ENCODE data around the gene TSPEAR. TPM values are rescaled to one million over a fixed set of nuclear protein-coding genes. Genes with fewer than 3 reads are reported as not detected.

TSPEAR gene
- total and polyA plus RNA-seq, 9 of the 15 experiments (the other 6 are each of a cell fraction or from before 2014, with no cell fraction given) = not detected

GRCh38 chr21:44750675-44751025, 39.3 kb upstream of the TSPEAR start:
- DNase-seq (ENCODE audit: extremely low read depth in 1 of 4, low spot score in 3 of 4) = no peak
- CTCF ChIA-PET (ENCODE audit: low intra/inter-chr PET ratio) = no interaction called here
- Histone ChIP-seq H3K9me1 (ENCODE audit: control insufficient read depth, insufficient read depth, low read length) (no peaks in the 10 kb centered on the region), H2AFZ (ENCODE audit: low read depth, low read length) (no peak overlapping the region), H4K20me1 (replicated peaks; ENCODE audit: control insufficient read depth, insufficient read depth, low read length) (0 out of 2 replicates have a peak, but pooled peaks cover 3% of the 10 kb centered on the region), H3K4me3 (no peak overlapping the region), H3K4me1 (replicated peaks in 1 of 2; ENCODE audit: control insufficient read depth in 2 of 2, insufficient read depth in 2 of 2, low read length in 2 of 2) (peaks cover 0 to 42% of the 10 kb centered on the region in 2 experiments; a peak in 2 of 5 replicates), H3K27me3 (ENCODE audit: control insufficient read depth in 2 of 2, insufficient read depth in 2 of 2, low read length in 2 of 2) (peaks cover 56 to 79% of the 10 kb centered on the region in 2 experiments), H3K79me2 (ENCODE audit: control insufficient read depth, insufficient read depth, low read length) (no peaks in the 10 kb centered on the region), H3K9ac (ENCODE audit: insufficient read depth in 1 of 2, low read depth in 2 of 2, low read length in 2 of 2) (no peak overlapping the region), H3K4me2 (ENCODE audit: insufficient read depth, low read length) (no peak overlapping the region), H3K36me3 (ENCODE audit: control insufficient read depth, insufficient read depth, low read length) (no peaks in the 10 kb centered on the region), H3K9me3 (replicated peaks; ENCODE audit: control insufficient read depth, insufficient read depth, low read depth, low read length) (no peaks in the 10 kb centered on the region; the same call in 1 of the 2 replicates), H3K27ac (ENCODE audit: extremely low read depth, low read depth, low read length) (no peak overlapping the region)
- ATAC-seq = no peak
- POLR2A ChIA-PET = interaction anchor here (0.5 kb wide), 1 partner anchor 925 kb away, joined by 3 read pairs; no protein-coding TSS in a partner anchor
- intact Hi-C loops (cut with micrococcal nuclease) (no loop called here), in situ Hi-C loops (cut with MboI) (no loop called here)
- FAIRE-seq = no peak
- BruUV-seq (replicated peaks) = no TSS peak
- WGBS (ENCODE audit: insufficient coverage, low coverage, missing lambda C conversion rate) = 10% methylated on average over 10 of the region's 12 CpGs
- TF ChIP-seq HSF4 (CRISPR knock-in tag; IDR thresholded peaks at IDR 0.05; ENCODE audit: borderline replicate concordance) (no peak), KDM1A (IDR thresholded peaks at IDR 0.05) (no peak), PRMT5 (CRISPR knock-in tag; IDR thresholded peaks at IDR 0.05) (no peak), ARID3A (IDR thresholded peaks at IDR 0.05; ENCODE audit: borderline replicate concordance, low read depth, low read length) (no peak), ELF2 (CRISPR knock-in tag; IDR thresholded peaks at IDR 0.05) (no peak), ZNF263 (CRISPR knock-in tag; IDR thresholded peaks at IDR 0.05; ENCODE audit: borderline replicate concordance) (no peak), PCBP1 (IDR thresholded peaks at IDR 0.05; ENCODE audit: low read depth, low read length, poor library complexity, severe bottlenecking) (no peak), CHD1 (IDR thresholded peaks at IDR 0.05; ENCODE audit: low read length) (no peak), NFATC3 (IDR thresholded peaks at IDR 0.05) (no peak), MAZ (CRISPR knock-in tag; conservative IDR thresholded peaks at IDR 0.05 in 1 of 2, IDR thresholded peaks at IDR 0.05 in 1 of 2) (no peak), LCOR (CRISPR knock-in tag; IDR thresholded peaks at IDR 0.05) (no peak), BRF1 (IDR thresholded peaks at IDR 0.05; ENCODE audit: borderline replicate concordance, extremely low read depth, insufficient read length) (no peak), HES1 (IDR thresholded peaks at IDR 0.05; ENCODE audit: low read depth) (no peak), SRSF7 (optimal IDR thresholded peaks at IDR 0.05; ENCODE audit: low read depth, low read length) (no peak), ZNF584 (CRISPR knock-in tag; IDR thresholded peaks at IDR 0.05; ENCODE audit: low read depth) (no peak), RREB1 (CRISPR knock-in tag; IDR thresholded peaks at IDR 0.05) (no peak)
